ENCODE data around the gene CD7. TPM values are rescaled to one million over a fixed set of nuclear protein-coding genes. Genes with fewer than 3 reads are reported as not detected.

The CD7 gene
- total and polyA plus RNA-seq, 9 of the 15 experiments (the other 6 are each of a cell fraction or from before 2014, with no cell fraction given), result 0.21 to 0.35 TPM; not detected in 7

DNA sequence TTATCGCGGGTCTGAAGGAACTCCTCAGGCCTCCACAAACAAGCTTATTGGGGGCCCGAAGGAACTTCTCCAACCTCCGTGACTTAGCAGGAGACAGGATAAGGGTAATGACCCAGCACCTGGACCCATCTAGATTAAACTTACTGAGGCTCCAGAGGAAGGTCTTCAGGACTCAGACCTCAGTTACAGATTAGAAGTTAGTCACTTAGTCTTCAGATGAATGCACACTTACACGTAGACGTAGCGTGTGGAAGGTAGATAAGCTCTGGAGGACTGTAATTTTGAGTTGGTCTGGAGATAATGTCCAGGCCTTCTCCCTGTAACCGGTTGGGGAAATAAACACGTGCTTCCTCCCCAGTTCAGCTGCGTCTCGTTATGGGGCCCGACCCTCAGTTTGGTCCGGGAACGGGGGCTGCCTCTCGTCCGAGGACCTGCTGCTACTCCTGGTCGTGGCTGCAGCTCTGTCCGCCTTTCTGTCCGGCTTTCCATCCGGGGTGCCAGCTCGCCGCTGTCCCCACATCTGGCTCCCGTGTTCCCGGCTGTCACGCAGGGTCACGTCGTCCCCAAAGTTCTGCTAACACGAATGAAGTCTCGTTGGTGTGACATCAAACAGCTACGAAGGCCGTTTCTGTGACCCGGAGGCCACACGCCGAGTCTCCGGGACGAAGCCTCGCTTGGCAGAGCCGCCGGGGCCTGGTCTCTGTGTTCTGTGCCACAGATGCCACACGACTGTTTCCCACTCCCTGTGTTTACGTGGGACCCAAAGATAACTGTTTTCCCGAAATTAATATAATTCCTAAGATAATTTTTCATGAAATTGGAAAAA is 28.0 kb upstream of the CD7 start (continued):
- TF ChIP-seq SAFB2 (IDR thresholded peaks at IDR 0.05; ENCODE audit: borderline replicate concordance, low read depth, low read length, severe bottlenecking) (no peak), KLF13 (tag; IDR thresholded peaks at IDR 0.05; ENCODE audit: borderline replicate concordance, low read depth) (no peak), MCM2 (IDR thresholded peaks at IDR 0.05; ENCODE audit: low read depth) (no peak), ZNF175 (CRISPR knock-in tag; IDR thresholded peaks at IDR 0.05; ENCODE audit: low read depth) (peak; percentile 92; the same call in 1 of the 2 replicates), HEY1 (CRISPR knock-in tag; IDR thresholded peaks at IDR 0.05; ENCODE audit: borderline replicate concordance) (no peak), NBN (IDR thresholded peaks at IDR 0.05; ENCODE audit: low read depth) (peak; percentile 86), ZBTB7A (IDR thresholded peaks at IDR 0.05; ENCODE audit: borderline replicate concordance, control insufficient read depth, low read depth, low read length) (peak; percentile 39), GATA2 (CRISPR knock-in tag; IDR thresholded peaks at IDR 0.05) (peak; percentile 94), ZNF316 (IDR thresholded peaks at IDR 0.05) (peak; percentile 73; the same call in 1 of the 2 replicates), TBL1XR1 (IDR thresholded peaks at IDR 0.05; ENCODE audit: low read length in 2 of 2) (peak; percentile 36 to 94; a peak in 3 of 4 replicates), RHOXF2B (CRISPR knock-in tag; conservative IDR thresholded peaks at IDR 0.05) (no peak), ZKSCAN8 (CRISPR knock-in tag; IDR thresholded peaks at IDR 0.05) (peak; percentile 65; the same call in 1 of the 2 replicates), HDAC2 (IDR thresholded peaks at IDR 0.05) (peak; percentile 90), HDAC8 (tag; IDR thresholded peaks at IDR 0.05) (peak; percentile 92), RUNX1 (IDR thresholded peaks at IDR 0.05; ENCODE audit: low read depth) (no peak), LCOR (CRISPR knock-in tag; IDR thresholded peaks at IDR 0.05) (no peak; the same call in 1 of the 2 replicates)
- TF ChIP-seq, protein P1, sequence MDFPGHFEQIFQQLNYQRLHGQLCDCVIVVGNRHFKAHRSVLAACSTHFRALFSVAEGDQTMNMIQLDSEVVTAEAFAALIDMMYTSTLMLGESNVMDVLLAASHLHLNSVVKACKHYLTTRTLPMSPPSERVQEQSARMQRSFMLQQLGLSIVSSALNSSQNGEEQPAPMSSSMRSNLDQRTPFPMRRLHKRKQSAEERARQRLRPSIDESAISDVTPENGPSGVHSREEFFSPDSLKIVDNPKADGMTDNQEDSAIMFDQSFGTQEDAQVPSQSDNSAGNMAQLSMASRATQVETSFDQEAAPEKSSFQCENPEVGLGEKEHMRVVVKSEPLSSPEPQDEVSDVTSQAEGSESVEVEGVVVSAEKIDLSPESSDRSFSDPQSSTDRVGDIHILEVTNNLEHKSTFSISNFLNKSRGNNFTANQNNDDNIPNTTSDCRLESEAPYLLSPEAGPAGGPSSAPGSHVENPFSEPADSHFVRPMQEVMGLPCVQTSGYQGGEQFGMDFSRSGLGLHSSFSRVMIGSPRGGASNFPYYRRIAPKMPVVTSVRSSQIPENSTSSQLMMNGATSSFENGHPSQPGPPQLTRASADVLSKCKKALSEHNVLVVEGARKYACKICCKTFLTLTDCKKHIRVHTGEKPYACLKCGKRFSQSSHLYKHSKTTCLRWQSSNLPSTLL (IDR thresholded peaks at IDR 0.05), result no peak
- TF ChIP-seq, protein P2, sequence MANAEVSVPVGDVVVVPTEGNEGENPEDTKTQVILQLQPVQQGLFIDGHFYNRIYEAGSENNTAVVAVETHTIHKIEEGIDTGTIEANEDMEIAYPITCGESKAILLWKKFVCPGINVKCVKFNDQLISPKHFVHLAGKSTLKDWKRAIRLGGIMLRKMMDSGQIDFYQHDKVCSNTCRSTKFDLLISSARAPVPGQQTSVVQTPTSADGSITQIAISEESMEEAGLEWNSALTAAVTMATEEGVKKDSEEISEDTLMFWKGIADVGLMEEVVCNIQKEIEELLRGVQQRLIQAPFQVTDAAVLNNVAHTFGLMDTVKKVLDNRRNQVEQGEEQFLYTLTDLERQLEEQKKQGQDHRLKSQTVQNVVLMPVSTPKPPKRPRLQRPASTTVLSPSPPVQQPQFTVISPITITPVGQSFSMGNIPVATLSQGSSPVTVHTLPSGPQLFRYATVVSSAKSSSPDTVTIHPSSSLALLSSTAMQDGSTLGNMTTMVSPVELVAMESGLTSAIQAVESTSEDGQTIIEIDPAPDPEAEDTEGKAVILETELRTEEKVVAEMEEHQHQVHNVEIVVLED (CRISPR knock-in tag; IDR thresholded peaks at IDR 0.05), result no peak
- TF ChIP-seq, protein P3, sequence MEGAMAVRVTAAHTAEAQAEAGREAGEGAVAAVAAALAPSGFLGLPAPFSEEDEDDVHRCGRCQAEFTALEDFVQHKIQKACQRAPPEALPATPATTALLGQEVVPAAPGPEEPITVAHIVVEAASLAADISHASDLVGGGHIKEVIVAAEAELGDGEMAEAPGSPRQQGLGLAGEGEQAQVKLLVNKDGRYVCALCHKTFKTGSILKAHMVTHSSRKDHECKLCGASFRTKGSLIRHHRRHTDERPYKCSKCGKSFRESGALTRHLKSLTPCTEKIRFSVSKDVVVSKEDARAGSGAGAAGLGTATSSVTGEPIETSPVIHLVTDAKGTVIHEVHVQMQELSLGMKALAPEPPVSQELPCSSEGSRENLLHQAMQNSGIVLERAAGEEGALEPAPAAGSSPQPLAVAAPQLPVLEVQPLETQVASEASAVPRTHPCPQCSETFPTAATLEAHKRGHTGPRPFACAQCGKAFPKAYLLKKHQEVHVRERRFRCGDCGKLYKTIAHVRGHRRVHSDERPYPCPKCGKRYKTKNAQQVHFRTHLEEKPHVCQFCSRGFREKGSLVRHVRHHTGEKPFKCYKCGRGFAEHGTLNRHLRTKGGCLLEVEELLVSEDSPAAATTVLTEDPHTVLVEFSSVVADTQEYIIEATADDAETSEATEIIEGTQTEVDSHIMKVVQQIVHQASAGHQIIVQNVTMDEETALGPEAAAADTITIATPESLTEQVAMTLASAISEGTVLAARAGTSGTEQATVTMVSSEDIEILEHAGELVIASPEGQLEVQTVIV (CRISPR knock-in tag; IDR thresholded peaks at IDR 0.05; ENCODE audit: borderline replicate concordance), result no peak
- TF ChIP-seq, protein P4, sequence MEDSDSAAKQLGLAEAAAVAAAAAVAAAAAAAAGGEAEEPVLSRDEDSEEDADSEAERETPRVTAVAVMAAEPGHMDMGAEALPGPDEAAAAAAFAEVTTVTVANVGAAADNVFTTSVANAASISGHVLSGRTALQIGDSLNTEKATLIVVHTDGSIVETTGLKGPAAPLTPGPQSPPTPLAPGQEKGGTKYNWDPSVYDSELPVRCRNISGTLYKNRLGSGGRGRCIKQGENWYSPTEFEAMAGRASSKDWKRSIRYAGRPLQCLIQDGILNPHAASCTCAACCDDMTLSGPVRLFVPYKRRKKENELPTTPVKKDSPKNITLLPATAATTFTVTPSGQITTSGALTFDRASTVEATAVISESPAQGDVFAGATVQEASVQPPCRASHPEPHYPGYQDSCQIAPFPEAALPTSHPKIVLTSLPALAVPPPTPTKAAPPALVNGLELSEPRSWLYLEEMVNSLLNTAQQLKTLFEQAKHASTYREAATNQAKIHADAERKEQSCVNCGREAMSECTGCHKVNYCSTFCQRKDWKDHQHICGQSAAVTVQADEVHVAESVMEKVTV (CRISPR knock-in tag; IDR thresholded peaks at IDR 0.05), result no peak

All from K562 (cell line).